Calu3 (cell line): ENCODE results near the gene TXK. TPM values are rescaled to one million over a fixed set of nuclear protein-coding genes. Genes with fewer than 3 reads are reported as not detected.

ENCODE experiments used
- BruUV-seq: library from RNA; stranded (reverse); fragments of 400-500 nt; replicated peaks from 2 replicates; lab custom pipeline; 2021; lab: Mats Ljungman, UMichigan
- CTCF ChIA-PET: fragments of 300-600 bp; sonication (Branson Sonifier 250); formaldehyde crosslinking; loops from one replicate; lab custom pipeline; 2022; ENCODE audit warnings: antibody characterized with exemption; lab: Charles Lee
- DNase-seq: peaks from one replicate; pipeline ENCODE4 v3.0.0; 2022
- H3K27ac Mint-ChIP-seq: one replicate; pipeline ENCODE4 v1.8.0; 2022; ENCODE audit warnings: mixed read lengths; ENCODE audit not compliant: unreplicated experiment
- H3K27me3 Mint-ChIP-seq: one replicate; pipeline ENCODE4 v1.8.0; 2022; ENCODE audit warnings: mixed read lengths; ENCODE audit not compliant: unreplicated experiment
- H3K36me3 Mint-ChIP-seq: one replicate; pipeline ENCODE4 v1.8.0; 2022; ENCODE audit warnings: mild to moderate bottlenecking, moderate library complexity, mixed read lengths; ENCODE audit not compliant: insufficient read depth, unreplicated experiment
- H3K4me1 Mint-ChIP-seq: one replicate; pipeline ENCODE4 v1.8.0; 2022; ENCODE audit warnings: mild to moderate bottlenecking, low read depth, mixed read lengths; ENCODE audit not compliant: unreplicated experiment
- H3K4me3 Mint-ChIP-seq: one replicate; pipeline ENCODE4 v1.8.0; 2022; ENCODE audit warnings: mild to moderate bottlenecking, low read depth, moderate library complexity, mixed read lengths; ENCODE audit not compliant: unreplicated experiment
- H3K9me3 Mint-ChIP-seq: one replicate; pipeline ENCODE4 v1.8.0; 2022; ENCODE audit warnings: low read depth, mixed read lengths; ENCODE audit not compliant: unreplicated experiment
- intact Hi-C: fragments of 100-400 bp; cut with micrococcal nuclease; formaldehyde crosslinking; loops from one replicate; pipeline ENCODE4 v1.10.0; 2022; ENCODE audit not compliant: unreplicated experiment
- total RNA-seq: library from RNA; stranded (reverse); gene quantifications from 2 replicates; pipeline ENCODE4 v1.2.3, GENCODE V29; 2022
- TF ChIP-seq, protein P1 (sequence below): fragments of 200-600 bp; IDR thresholded peaks from one replicate; pipeline ENCODE4 v1.8.0; 2022; ENCODE audit warnings: antibody characterized with exemption; ENCODE audit not compliant: unreplicated experiment

TXK gene
- total RNA-seq, 1 experiment from 2014 or later, result 2.8 TPM

- CTCF ChIA-PET, result interaction anchor here (2.2 kb wide), 1 partner anchor 149 kb away, joined by 9 read pairs; no protein-coding TSS in a partner anchor
- Mint-ChIP-seq H3K27ac (peak overlapping the region; percentile 28), H3K36me3 (peaks cover 4% of the 10 kb centered on the region), H3K27me3 (no peaks in the 10 kb centered on the region), H3K4me1 (peaks cover 26% of the 10 kb centered on the region), H3K4me3 (no peak overlapping the region), H3K9me3 (no peaks in the 10 kb centered on the region)
- TF ChIP-seq, protein P1, sequence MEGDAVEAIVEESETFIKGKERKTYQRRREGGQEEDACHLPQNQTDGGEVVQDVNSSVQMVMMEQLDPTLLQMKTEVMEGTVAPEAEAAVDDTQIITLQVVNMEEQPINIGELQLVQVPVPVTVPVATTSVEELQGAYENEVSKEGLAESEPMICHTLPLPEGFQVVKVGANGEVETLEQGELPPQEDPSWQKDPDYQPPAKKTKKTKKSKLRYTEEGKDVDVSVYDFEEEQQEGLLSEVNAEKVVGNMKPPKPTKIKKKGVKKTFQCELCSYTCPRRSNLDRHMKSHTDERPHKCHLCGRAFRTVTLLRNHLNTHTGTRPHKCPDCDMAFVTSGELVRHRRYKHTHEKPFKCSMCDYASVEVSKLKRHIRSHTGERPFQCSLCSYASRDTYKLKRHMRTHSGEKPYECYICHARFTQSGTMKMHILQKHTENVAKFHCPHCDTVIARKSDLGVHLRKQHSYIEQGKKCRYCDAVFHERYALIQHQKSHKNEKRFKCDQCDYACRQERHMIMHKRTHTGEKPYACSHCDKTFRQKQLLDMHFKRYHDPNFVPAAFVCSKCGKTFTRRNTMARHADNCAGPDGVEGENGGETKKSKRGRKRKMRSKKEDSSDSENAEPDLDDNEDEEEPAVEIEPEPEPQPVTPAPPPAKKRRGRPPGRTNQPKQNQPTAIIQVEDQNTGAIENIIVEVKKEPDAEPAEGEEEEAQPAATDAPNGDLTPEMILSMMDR, result no peak
- intact Hi-C loops, result loop anchor here (10.0 kb wide), 1 partner anchor 148 kb away; no protein-coding TSS in a partner anchor
- DNase-seq, result no peak
- BruUV-seq, result no TSS peak
Observed at GRCh38 chr4:48126621-48127020, 7.4 kb downstream of the TXK start.

DNA sequence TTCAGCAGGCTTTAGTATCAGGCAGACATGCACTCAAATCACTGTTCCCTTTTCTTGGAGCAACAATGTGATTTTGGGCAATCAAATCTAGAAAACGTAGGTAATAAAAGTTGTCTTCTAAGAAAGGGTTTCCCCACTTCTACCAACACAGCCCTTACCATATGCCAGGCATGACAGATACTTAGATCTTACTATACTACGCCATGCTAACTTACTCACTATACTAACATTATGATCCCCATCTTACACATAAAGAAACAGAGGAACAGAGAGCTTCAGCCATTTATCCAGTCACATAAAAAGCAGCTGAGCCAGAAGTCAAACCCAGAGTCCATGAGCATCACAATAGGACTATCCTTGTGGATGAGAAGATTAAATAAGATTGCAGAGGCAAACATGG is 9.2 kb downstream of the TXK start:
- intact Hi-C loops, result loop anchor here (10.0 kb wide), 1 partner anchor 150 kb away; no protein-coding TSS in a partner anchor
- Mint-ChIP-seq H3K27ac (no peak overlapping the region), H3K27me3 (no peaks in the 10 kb centered on the region), H3K4me3 (no peak overlapping the region), H3K4me1 (peaks cover 18% of the 10 kb centered on the region), H3K9me3 (no peaks in the 10 kb centered on the region), H3K36me3 (peaks cover 4% of the 10 kb centered on the region)
- CTCF ChIA-PET, result interaction anchor here (0.7 kb wide), 1 partner anchor 104 kb away, joined by 3 read pairs; no protein-coding TSS in a partner anchor
- BruUV-seq, result no TSS peak
- TF ChIP-seq, protein P1, result no peak
- no peak for DNase-seq

DNA sequence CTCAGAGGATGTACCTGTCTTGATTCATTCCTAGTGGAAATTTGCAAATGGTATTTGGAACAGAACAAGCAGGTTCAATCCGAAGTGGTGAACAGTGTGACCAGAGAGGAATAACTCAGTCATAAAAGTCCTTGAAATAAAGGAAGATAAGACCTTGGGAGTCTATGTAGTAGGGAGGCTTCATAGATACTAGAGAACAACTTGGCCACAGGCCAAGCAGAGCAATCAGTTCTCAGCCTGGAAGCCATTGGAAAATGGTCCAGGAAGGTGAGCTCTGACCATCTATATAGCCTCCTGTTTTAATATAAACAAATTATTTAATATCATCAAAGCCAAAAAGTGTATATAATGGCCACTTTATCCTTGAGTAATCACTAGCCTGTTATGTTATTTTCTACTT is 11.3 kb downstream of the TXK start:
- Mint-ChIP-seq H3K27me3 (no peaks in the 10 kb centered on the region), H3K4me3 (no peak overlapping the region), H3K4me1 (peaks cover 6% of the 10 kb centered on the region), H3K27ac (no peak overlapping the region), H3K9me3 (no peaks in the 10 kb centered on the region), H3K36me3 (peaks cover 4% of the 10 kb centered on the region)
- no TSS peak for BruUV-seq
- TF ChIP-seq, protein P1, result no peak
- DNase-seq, result no peak
- intact Hi-C loops, result loop anchor here (10.0 kb wide), 1 partner anchor 152 kb away; no protein-coding TSS in a partner anchor
- CTCF ChIA-PET, result no interaction called here

GRCh38 chr4:48121180-48121579 is 12.9 kb downstream of the TXK start:
- intact Hi-C loops, result loop anchor here (10.0 kb wide), 1 partner anchor 154 kb away; no protein-coding TSS in a partner anchor
- BruUV-seq, result no TSS peak
- TF ChIP-seq, protein P1, result no peak
- H3K9me3 Mint-ChIP-seq, result no peaks in the 10 kb centered on the region
- H3K4me3 Mint-ChIP-seq, result no peak overlapping the region
- CTCF ChIA-PET, result no interaction called here
- H3K36me3 Mint-ChIP-seq, result peaks cover 4% of the 10 kb centered on the region
- no peak for DNase-seq
- no peaks in the 10 kb centered on the region for H3K4me1 Mint-ChIP-seq
- H3K27me3 Mint-ChIP-seq, result no peaks in the 10 kb centered on the region
- no peak overlapping the region for H3K27ac Mint-ChIP-seq
